Caco-2 (cell line): Measurements from ENCODE around the gene BCO2. TPM values are rescaled to one million over a fixed set of nuclear protein-coding genes. Genes with fewer than 3 reads are reported as not detected.

Experiments
- BruUV-seq: library from RNA; stranded (reverse); fragments of 400-500 nt; replicated peaks from 2 replicates; lab custom pipeline; 2021; lab: Mats Ljungman, UMichigan
- CTCF ChIA-PET: fragments of 300-600 bp; sonication (Branson Sonifier 250); formaldehyde crosslinking; loops from one replicate; lab custom pipeline; 2022; ENCODE audit warnings: antibody characterized with exemption; lab: Charles Lee
- POLR2A ChIA-PET: fragments of 300-600 bp; sonication (Branson Sonifier 250); formaldehyde crosslinking; loops from one replicate; lab custom pipeline; 2022; ENCODE audit warnings: antibody characterized with exemption; lab: Charles Lee
- DNase-seq, 2 experiments: peaks; one replicate each; pipeline versions ENCODE4 v3.0.0 to v3.0.0-alpha.2; 2020 to 2022
- H3K27me3 ChIP-seq: replicated peaks from 2 replicates; pipeline ENCODE4 v1.6.0; 2011; ENCODE audit warnings: low read length; ENCODE audit not compliant: control insufficient read depth, insufficient read depth
- H3K36me3 ChIP-seq: 2 replicates; pipeline ENCODE4 v1.5.1; 2011; ENCODE audit warnings: low read length; ENCODE audit not compliant: control insufficient read depth, insufficient read depth
- H3K4me1 ChIP-seq: fragments of 250-450 bp; sonication (Bioruptor Pico); 2 replicates; pipeline ENCODE4 v1.5.1; 2020; ENCODE audit warnings: mild to moderate bottlenecking
- H3K4me3 ChIP-seq: 2 replicates; pipeline ENCODE4 v1.5.1; 2011; ENCODE audit warnings: low read depth, mild to moderate bottlenecking, control low read depth, low read length
- H3K9me3 ChIP-seq: fragments of 250-450 bp; sonication (Bioruptor Pico); 2 replicates; pipeline ENCODE4 v1.5.1; 2020; ENCODE audit warnings: mild to moderate bottlenecking, moderate library complexity
- H3K27ac Mint-ChIP-seq: one replicate; pipeline ENCODE4 v1.8.0; 2022; ENCODE audit warnings: mixed read lengths; ENCODE audit not compliant: unreplicated experiment
- H3K27me3 Mint-ChIP-seq: one replicate; pipeline ENCODE4 v1.8.0; 2022; ENCODE audit warnings: mixed read lengths; ENCODE audit not compliant: insufficient read depth, unreplicated experiment
- H3K36me3 Mint-ChIP-seq: one replicate; pipeline ENCODE4 v1.8.0; 2022; ENCODE audit warnings: mild to moderate bottlenecking, mixed read lengths; ENCODE audit not compliant: insufficient read depth, unreplicated experiment
- H3K4me1 Mint-ChIP-seq: one replicate; pipeline ENCODE4 v1.8.0; 2022; ENCODE audit warnings: low read depth, mixed read lengths; ENCODE audit not compliant: unreplicated experiment
- H3K4me3 Mint-ChIP-seq: one replicate; pipeline ENCODE4 v1.8.0; 2022; ENCODE audit warnings: mild to moderate bottlenecking, moderate library complexity, mixed read lengths; ENCODE audit not compliant: unreplicated experiment
- H3K9me3 Mint-ChIP-seq: one replicate; pipeline ENCODE4 v1.8.0; 2022; ENCODE audit warnings: mixed read lengths; ENCODE audit not compliant: unreplicated experiment
- CTCF ChIP-seq, 2 experiments: fragments of 200-600 bp in 1 of 2; IDR thresholded peaks; 1 replicate in 1 of 2; 2 replicates in 1 of 2; pipeline versions ENCODE4 v1.5.1 to v1.8.0; 2011 to 2022; ENCODE audit warnings: antibody characterized with exemption in 1 of 2, control low read depth in 1 of 2, inconsistent platforms in 1 of 2, low read depth in 1 of 2, low read length in 1 of 2, mild to moderate bottlenecking in 1 of 2, moderate library complexity in 1 of 2; ENCODE audit not compliant: insufficient read depth in 1 of 2, severe bottlenecking in 1 of 2, unreplicated experiment in 1 of 2
- intact Hi-C: fragments of 100-400 bp; cut with micrococcal nuclease; formaldehyde crosslinking; loops from one replicate; pipeline ENCODE4 v1.10.0; 2022; ENCODE audit not compliant: unreplicated experiment
- total RNA-seq: library from RNA; stranded (reverse); gene quantifications from 2 replicates; pipeline ENCODE4 v1.2.3, GENCODE V29; 2022

BCO2 gene
- total RNA-seq, 1 experiment from 2014 or later = 2.2 TPM

DNA sequence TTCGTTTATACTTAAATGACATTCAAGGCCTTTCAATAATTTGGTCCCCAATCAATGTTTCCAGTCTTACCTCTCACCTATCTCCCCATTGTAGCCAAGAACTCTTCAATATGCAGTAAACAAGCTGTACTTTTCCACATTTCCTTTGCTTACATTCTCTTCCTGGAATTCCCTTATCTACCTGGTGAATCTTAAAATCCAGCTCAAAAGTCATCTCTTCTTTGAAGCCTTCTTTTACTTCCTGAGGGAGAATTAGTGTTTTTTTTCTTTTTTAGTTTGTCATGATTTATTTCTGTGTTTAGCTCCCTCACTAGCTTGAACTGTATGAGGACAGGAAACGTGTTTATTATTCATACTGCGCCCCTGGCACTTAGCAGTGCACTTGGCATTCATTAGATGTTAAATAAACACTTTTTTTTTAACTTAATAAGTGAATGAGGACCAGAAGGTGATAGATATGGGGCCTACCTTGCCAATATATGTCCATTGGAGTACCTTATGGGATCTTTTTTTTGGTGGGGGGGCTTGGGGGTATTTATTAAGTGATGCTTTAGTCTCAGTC, 46.0 kb downstream of the BCO2 start:
- H3K27me3 Mint-ChIP-seq = no peaks in the 10 kb centered on the region
- POLR2A ChIA-PET = interaction anchor here (0.6 kb wide), 1 partner anchor 25 kb away, joined by 3 read pairs; no protein-coding TSS in a partner anchor
- Histone ChIP-seq H3K36me3 (no peaks in the 10 kb centered on the region), H3K4me1 (peaks cover 26% of the 10 kb centered on the region), H3K9me3 (no peaks in the 10 kb centered on the region), H3K4me3 (no peak overlapping the region), H3K27me3 (no peaks in the 10 kb centered on the region)
- H3K4me1 Mint-ChIP-seq = peaks cover 11% of the 10 kb centered on the region
- no peak overlapping the region for H3K4me3 Mint-ChIP-seq
- peaks cover 6% of the 10 kb centered on the region for H3K36me3 Mint-ChIP-seq
- H3K9me3 Mint-ChIP-seq = no peaks in the 10 kb centered on the region
- CTCF ChIA-PET = interaction anchor here (0.7 to 7.1 kb wide), 8 partner anchors 10 to 546 kb away, joined by 3 to 139 read pairs (median 4); no protein-coding TSS in a partner anchor
- H3K27ac Mint-ChIP-seq = no peak overlapping the region
- BruUV-seq = no TSS peak
- no peak for TF ChIP-seq CTCF (IDR thresholded peaks at IDR 0.05; ENCODE audit: insufficient read depth in 1 of 2, low read depth in 1 of 2, low read length in 1 of 2, severe bottlenecking in 1 of 2, unreplicated experiment in 1 of 2)
- no peak for DNase-seq
- intact Hi-C loops = no loop called here

DNA sequence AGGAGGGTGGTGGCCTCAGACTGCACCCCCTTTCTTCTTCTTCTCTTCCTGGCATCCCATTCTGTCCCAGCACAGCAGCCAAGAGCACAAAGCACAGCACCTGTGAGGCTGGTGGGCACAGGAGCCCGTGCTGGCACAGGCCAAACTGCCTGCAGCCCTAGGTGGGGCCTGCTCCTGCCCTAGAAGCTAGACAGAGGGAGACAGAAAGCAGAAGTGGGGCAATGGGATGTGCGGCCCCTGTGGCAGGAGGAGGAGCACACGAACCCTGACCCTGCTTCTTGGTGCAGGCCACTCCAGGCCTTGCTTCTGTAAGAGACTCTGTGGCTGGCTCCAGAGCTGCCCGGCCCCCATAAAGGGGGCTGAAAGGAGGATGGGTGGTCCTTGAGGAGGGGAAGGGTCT, 47.0 kb downstream of the BCO2 start:
- Mint-ChIP-seq H3K4me1 (peaks cover 12% of the 10 kb centered on the region), H3K27me3 (no peaks in the 10 kb centered on the region), H3K4me3 (no peak overlapping the region), H3K27ac (no peak overlapping the region), H3K9me3 (no peaks in the 10 kb centered on the region), H3K36me3 (peaks cover 15% of the 10 kb centered on the region)
- Histone ChIP-seq H3K27me3 (no peaks in the 10 kb centered on the region), H3K9me3 (no peaks in the 10 kb centered on the region), H3K36me3 (no peaks in the 10 kb centered on the region), H3K4me1 (peaks cover 29% of the 10 kb centered on the region), H3K4me3 (no peak overlapping the region)
- no peak for TF ChIP-seq CTCF (IDR thresholded peaks at IDR 0.05; ENCODE audit: insufficient read depth in 1 of 2, low read depth in 1 of 2, low read length in 1 of 2, severe bottlenecking in 1 of 2, unreplicated experiment in 1 of 2)
- CTCF ChIA-PET = interaction anchor here (7.1 kb wide), 1 partner anchor 58 kb away, joined by 139 read pairs; no protein-coding TSS in a partner anchor
- intact Hi-C loops = no loop called here
- POLR2A ChIA-PET = interaction anchor here (0.5 kb wide), 1 partner anchor 466 kb away, joined by 3 read pairs; no protein-coding TSS in a partner anchor
- BruUV-seq = no TSS peak
- DNase-seq = no peak

DNA sequence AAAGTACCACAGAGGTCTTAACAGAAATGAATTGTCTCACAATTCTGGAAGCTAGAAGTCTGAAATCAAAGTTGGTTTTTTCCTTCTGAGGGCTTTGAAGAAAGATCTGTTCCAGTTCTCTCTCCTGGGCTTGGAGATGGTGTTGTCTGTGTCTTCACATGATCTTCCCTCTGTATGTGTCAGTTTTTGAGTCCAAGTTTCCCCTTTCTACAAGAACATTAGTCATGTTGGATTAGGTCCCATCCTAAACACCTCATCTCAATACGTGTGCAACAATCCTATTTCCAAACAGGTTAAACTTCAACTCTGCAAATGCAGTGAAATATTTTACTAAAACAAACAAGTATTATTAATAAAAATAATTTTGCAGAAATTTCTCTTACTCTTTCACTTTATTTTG, 47.8 kb downstream of the BCO2 start:
- peaks cover 21% of the 10 kb centered on the region for H3K36me3 Mint-ChIP-seq
- TF ChIP-seq CTCF (IDR thresholded peaks at IDR 0.05; ENCODE audit: insufficient read depth in 1 of 2, low read depth in 1 of 2, low read length in 1 of 2, severe bottlenecking in 1 of 2, unreplicated experiment in 1 of 2) = no peak
- H3K27me3 Mint-ChIP-seq = no peaks in the 10 kb centered on the region
- no peaks in the 10 kb centered on the region for H3K27me3 ChIP-seq
- H3K9me3 Mint-ChIP-seq = no peaks in the 10 kb centered on the region
- intact Hi-C loops = no loop called here
- H3K36me3 ChIP-seq = no peaks in the 10 kb centered on the region
- peaks cover 21% of the 10 kb centered on the region for H3K4me1 Mint-ChIP-seq
- no TSS peak for BruUV-seq
- ChIA-PET CTCF (interaction anchor here (7.1 kb wide), 1 partner anchor 57 kb away, joined by 139 read pairs; no protein-coding TSS in a partner anchor), POLR2A (no interaction called here)
- no peak overlapping the region for H3K4me3 ChIP-seq
- no peaks in the 10 kb centered on the region for H3K9me3 ChIP-seq
- H3K4me3 Mint-ChIP-seq = no peak overlapping the region
- no peak overlapping the region for H3K27ac Mint-ChIP-seq
- peaks cover 37% of the 10 kb centered on the region for H3K4me1 ChIP-seq
- DNase-seq = no peak
